Measurements from ENCODE around the gene ZNF20.
"Not testable (repeated sequence)": the region's sequence is repeated elsewhere in the genome, so short reads cannot be mapped to it uniquely, and the experiment has no call there.

ZNF20 gene

DNA sequence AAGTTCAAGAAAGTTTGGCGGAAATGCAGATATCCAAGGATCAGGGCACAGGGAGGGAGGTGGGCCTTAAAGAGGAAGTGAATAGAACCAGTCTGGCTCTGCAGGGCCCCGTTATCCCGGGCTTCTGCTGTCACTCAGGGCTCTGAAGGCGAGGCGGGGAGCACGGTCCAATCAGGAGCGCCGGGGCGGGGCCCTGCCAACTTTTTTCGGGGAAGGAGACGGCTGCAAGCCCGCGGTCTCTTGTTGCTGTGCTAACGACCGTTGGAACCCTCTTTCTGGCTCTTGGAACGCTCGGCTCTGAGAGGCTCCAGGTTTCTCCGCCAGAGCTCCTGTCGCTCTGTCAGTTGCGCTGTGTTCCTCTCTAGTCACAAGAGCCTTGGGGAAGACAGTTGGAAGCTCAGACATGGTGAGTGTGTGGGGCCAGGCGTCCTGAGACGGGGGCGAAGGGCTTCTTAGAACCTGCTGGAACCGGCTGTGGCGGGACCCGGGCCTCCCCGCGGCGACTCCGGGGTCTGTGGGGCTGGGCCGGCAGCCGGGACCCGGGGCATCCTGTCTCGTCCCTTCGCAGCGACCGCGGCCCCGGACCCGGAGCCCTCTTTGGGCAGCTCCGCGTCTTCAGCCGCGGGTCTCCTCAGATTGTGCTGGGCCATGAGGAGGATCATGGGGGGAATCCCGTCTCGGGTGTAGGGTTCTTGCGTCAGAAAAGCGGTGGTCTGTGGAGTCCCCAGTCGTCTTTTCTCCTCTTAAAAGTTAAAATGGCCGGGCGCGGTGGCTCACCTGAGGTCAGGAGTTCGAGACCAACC lies 47.9 kb downstream of the ZNF20 start:
- H3K27me3 ChIP-seq (ENCODE audit: insufficient read depth, poor library complexity, severe bottlenecking), result no peaks in the 10 kb centered on the region
- H3K4me3 ChIP-seq (replicated peaks; ENCODE audit: insufficient read depth, low read length), result peak overlapping the region; percentile 21
- TF ChIP-seq, protein P1, sequence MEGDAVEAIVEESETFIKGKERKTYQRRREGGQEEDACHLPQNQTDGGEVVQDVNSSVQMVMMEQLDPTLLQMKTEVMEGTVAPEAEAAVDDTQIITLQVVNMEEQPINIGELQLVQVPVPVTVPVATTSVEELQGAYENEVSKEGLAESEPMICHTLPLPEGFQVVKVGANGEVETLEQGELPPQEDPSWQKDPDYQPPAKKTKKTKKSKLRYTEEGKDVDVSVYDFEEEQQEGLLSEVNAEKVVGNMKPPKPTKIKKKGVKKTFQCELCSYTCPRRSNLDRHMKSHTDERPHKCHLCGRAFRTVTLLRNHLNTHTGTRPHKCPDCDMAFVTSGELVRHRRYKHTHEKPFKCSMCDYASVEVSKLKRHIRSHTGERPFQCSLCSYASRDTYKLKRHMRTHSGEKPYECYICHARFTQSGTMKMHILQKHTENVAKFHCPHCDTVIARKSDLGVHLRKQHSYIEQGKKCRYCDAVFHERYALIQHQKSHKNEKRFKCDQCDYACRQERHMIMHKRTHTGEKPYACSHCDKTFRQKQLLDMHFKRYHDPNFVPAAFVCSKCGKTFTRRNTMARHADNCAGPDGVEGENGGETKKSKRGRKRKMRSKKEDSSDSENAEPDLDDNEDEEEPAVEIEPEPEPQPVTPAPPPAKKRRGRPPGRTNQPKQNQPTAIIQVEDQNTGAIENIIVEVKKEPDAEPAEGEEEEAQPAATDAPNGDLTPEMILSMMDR (IDR thresholded peaks at IDR 0.05; ENCODE audit: insufficient read depth, low read length), result no peak
- TF ChIP-seq POLR2AphosphoS5 (IDR thresholded peaks at IDR 0.05; ENCODE audit: low read depth) (peak; percentile 64; the same call in 1 of the 2 replicates), GABPA (IDR thresholded peaks at IDR 0.05; ENCODE audit: low read depth) (no peak; the same call in 1 of the 2 replicates), SPI1 (IDR thresholded peaks at IDR 0.05; ENCODE audit: borderline replicate concordance, low read depth) (peak; percentile 94)
- TF ChIP-seq, protein P2, sequence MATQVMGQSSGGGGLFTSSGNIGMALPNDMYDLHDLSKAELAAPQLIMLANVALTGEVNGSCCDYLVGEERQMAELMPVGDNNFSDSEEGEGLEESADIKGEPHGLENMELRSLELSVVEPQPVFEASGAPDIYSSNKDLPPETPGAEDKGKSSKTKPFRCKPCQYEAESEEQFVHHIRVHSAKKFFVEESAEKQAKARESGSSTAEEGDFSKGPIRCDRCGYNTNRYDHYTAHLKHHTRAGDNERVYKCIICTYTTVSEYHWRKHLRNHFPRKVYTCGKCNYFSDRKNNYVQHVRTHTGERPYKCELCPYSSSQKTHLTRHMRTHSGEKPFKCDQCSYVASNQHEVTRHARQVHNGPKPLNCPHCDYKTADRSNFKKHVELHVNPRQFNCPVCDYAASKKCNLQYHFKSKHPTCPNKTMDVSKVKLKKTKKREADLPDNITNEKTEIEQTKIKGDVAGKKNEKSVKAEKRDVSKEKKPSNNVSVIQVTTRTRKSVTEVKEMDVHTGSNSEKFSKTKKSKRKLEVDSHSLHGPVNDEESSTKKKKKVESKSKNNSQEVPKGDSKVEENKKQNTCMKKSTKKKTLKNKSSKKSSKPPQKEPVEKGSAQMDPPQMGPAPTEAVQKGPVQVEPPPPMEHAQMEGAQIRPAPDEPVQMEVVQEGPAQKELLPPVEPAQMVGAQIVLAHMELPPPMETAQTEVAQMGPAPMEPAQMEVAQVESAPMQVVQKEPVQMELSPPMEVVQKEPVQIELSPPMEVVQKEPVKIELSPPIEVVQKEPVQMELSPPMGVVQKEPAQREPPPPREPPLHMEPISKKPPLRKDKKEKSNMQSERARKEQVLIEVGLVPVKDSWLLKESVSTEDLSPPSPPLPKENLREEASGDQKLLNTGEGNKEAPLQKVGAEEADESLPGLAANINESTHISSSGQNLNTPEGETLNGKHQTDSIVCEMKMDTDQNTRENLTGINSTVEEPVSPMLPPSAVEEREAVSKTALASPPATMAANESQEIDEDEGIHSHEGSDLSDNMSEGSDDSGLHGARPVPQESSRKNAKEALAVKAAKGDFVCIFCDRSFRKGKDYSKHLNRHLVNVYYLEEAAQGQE (IDR thresholded peaks at IDR 0.05; ENCODE audit: insufficient replicate concordance, low read depth), result peak; percentile 34
- peak; percentile 6 to 94 for DNase-seq (ENCODE audit: low read depth in 1 of 2, low spot score in 1 of 2)
- peak overlapping the region; percentile 94 for H3K27ac ChIP-seq (replicated peaks)

DNA sequence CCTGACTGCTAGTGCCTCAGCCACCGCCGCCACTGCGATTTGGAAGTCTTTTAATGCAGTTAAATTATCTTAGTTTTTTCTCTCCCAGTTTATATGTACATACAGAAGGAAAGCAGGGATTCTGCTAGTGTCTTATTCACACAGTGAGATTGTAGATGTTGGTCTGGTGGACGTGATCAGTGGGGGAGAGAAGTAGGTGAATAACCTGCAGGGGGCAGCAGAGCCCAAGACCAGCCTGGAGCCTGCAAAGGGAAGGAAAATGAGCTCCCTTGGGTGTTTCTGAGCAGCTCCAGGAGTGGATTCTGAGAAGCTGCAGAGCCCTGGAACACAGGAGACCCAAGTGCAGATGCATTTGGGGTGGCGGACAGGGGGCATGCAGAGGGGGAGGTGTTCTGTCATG lies 49.3 kb downstream of the ZNF20 start:
- Histone ChIP-seq H3K27ac (replicated peaks) (no peak overlapping the region), H3K4me3 (replicated peaks; ENCODE audit: insufficient read depth, low read length) (no peak overlapping the region), H3K27me3 (ENCODE audit: insufficient read depth, poor library complexity, severe bottlenecking) (no peaks in the 10 kb centered on the region)
- DNase-seq (ENCODE audit: low read depth in 1 of 2, low spot score in 1 of 2), result peak in 1 of 2 experiments; percentile 78
- TF ChIP-seq, protein P2 (IDR thresholded peaks at IDR 0.05; ENCODE audit: insufficient replicate concordance, low read depth), result no peak
- TF ChIP-seq POLR2AphosphoS5 (IDR thresholded peaks at IDR 0.05; ENCODE audit: low read depth), result no peak
- no peak for TF ChIP-seq SPI1 (IDR thresholded peaks at IDR 0.05; ENCODE audit: borderline replicate concordance, low read depth)
- TF ChIP-seq GABPA (IDR thresholded peaks at IDR 0.05; ENCODE audit: low read depth), result no peak
- TF ChIP-seq, protein P1 (IDR thresholded peaks at IDR 0.05; ENCODE audit: insufficient read depth, low read length), result no peak

DNA sequence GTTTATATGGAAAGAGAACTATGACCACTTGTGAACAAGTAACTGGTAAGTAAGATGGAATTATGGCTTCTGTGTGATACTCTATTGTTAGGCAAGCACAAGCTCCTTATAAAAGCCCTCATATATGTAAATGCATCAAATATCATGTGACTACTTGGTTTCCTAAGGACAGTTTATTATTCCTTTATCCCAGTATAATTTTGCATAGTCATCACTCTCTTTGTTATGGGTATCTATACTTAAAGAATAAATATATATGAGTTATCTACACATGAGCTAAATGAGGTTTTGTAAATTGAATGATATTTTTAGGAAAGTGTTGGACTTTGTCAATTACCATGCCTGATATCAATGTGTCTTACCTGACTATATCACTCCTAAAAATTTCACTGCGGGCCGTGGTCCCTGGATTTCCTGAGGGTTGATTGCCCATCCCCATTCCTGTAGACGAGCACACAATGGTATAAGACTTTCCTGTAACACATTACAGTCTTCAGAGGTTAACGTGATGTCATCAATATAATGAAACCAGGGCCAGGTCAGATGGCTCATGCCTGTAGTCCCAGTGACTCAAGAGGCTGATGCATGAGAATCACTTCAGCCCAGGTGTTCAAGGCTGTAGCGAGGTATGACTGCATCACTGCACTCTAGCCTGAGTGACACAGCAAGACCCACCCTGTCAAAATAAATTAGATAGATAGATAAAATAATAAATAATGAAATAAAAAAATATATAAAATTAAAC lies 54.9 kb downstream of the ZNF20 start:
- H3K27me3 ChIP-seq (ENCODE audit: insufficient read depth, poor library complexity, severe bottlenecking), result no peaks in the 10 kb centered on the region
- no peak for DNase-seq (ENCODE audit: low read depth in 1 of 2, low spot score in 1 of 2)
- no peak for TF ChIP-seq GABPA (IDR thresholded peaks at IDR 0.05; ENCODE audit: low read depth)
- TF ChIP-seq POLR2AphosphoS5 (IDR thresholded peaks at IDR 0.05; ENCODE audit: low read depth), result no peak
- TF ChIP-seq, protein P2 (IDR thresholded peaks at IDR 0.05; ENCODE audit: insufficient replicate concordance, low read depth), result no peak
- no peak for TF ChIP-seq SPI1 (IDR thresholded peaks at IDR 0.05; ENCODE audit: borderline replicate concordance, low read depth)
- TF ChIP-seq, protein P1 (IDR thresholded peaks at IDR 0.05; ENCODE audit: insufficient read depth, low read length), result no peak
- no peak overlapping the region for H3K27ac ChIP-seq (replicated peaks)
- no peak overlapping the region for H3K4me3 ChIP-seq (replicated peaks; ENCODE audit: insufficient read depth, low read length)

DNA sequence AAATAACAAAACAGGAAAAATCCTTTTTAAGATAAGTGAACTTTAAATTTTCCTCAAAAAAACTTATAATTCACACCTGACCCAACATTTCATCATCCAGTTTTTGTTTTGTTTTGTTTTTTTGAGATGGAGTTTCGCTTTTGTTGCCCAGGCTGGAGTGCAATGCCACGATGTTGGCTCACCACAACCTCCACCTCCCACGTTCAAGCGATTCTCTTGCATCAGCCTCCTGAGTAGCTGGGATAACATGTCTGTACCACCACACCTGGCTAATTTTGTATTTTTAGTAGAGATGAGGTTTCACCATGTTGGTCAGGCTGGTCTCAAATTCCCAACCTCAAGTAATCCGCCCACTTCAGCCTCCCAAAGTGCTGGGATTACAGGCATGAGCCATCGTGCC lies 56.8 kb downstream of the ZNF20 start:
- H3K27ac ChIP-seq (replicated peaks); H3K4me3 ChIP-seq (replicated peaks; ENCODE audit: insufficient read depth, low read length); H3K27me3 ChIP-seq (ENCODE audit: insufficient read depth, poor library complexity, severe bottlenecking); DNase-seq (ENCODE audit: low read depth in 1 of 2, low spot score in 1 of 2): not testable (repeated sequence)

All from HL-60 (cell line).